PC-9 (cell line): ENCODE results near the gene SYNGAP1. TPM values are rescaled to one million over a fixed set of nuclear protein-coding genes. Genes with fewer than 3 reads are reported as not detected.

Experiments
- BruUV-seq: library from RNA; stranded (reverse); fragments of 400-500 nt; replicated peaks from 2 replicates; lab custom pipeline; 2021; lab: Mats Ljungman, UMichigan
- CTCF ChIA-PET: fragments of 300-600 bp; sonication (Branson Sonifier 250); formaldehyde crosslinking; loops from one replicate; lab custom pipeline; 2022; ENCODE audit warnings: antibody characterized with exemption; lab: Charles Lee
- POLR2A ChIA-PET: fragments of 300-600 bp; sonication (Branson Sonifier 250); formaldehyde crosslinking; loops from one replicate; lab custom pipeline; 2022; ENCODE audit warnings: antibody characterized with exemption; ENCODE audit not compliant: unreplicated experiment; lab: Charles Lee
- DNase-seq, 2 experiments: peaks; one replicate each; pipeline versions ENCODE4 v3.0.0 to v3.0.0-alpha.2; 2015 to 2022; ENCODE audit warnings: mixed read lengths in 1 of 2
- H2AFZ ChIP-seq: fragments of 200-600 bp; sonication (generic); 2 replicates; pipeline ENCODE4 v1.8.1; 2017; ENCODE audit warnings: antibody characterized with exemption
- H3F3A ChIP-seq: fragments of 200-600 bp; sonication (generic); 2 replicates; pipeline ENCODE4 v1.8.1; 2017; ENCODE audit warnings: antibody characterized with exemption, mild to moderate bottlenecking, low read depth; ENCODE audit not compliant: insufficient read depth
- H3K27ac ChIP-seq: fragments of 200-600 bp; sonication (generic); 2 replicates; pipeline ENCODE4 v1.6.1; 2016; ENCODE audit warnings: mixed run types
- H3K27me3 ChIP-seq: fragments of 200-600 bp; sonication (generic); 2 replicates; pipeline ENCODE4 v1.6.1; 2016; ENCODE audit warnings: low read depth, mixed run types; ENCODE audit not compliant: insufficient read depth
- H3K36me3 ChIP-seq: fragments of 200-600 bp; sonication (generic); 2 replicates; pipeline ENCODE4 v1.6.1; 2016; ENCODE audit warnings: low read depth, mixed run types
- H3K4me1 ChIP-seq: fragments of 200-600 bp; sonication (generic); replicated peaks from 2 replicates; pipeline ENCODE4 v1.6.1; 2016; ENCODE audit warnings: mixed run types; ENCODE audit not compliant: insufficient read depth
- H3K4me2 ChIP-seq: fragments of 200-600 bp; sonication (generic); 2 replicates; pipeline ENCODE4 v1.6.1; 2017; ENCODE audit warnings: mixed run types
- H3K4me3 ChIP-seq: fragments of 200-600 bp; sonication (generic); 2 replicates; pipeline ENCODE4 v1.6.1; 2016; ENCODE audit warnings: mixed run types
- H3K79me2 ChIP-seq: fragments of 200-600 bp; sonication (generic); 2 replicates; pipeline ENCODE4 v1.6.1; 2017; ENCODE audit warnings: low read depth, mixed run types
- H3K9me2 ChIP-seq: fragments of 200-600 bp; sonication (generic); 2 replicates; pipeline ENCODE4 v1.8.1; 2017; ENCODE audit warnings: mild to moderate bottlenecking; ENCODE audit not compliant: insufficient read depth
- H3K9me3 ChIP-seq: fragments of 200-600 bp; sonication (generic); 2 replicates; pipeline ENCODE4 v1.8.1; 2016; ENCODE audit warnings: low read depth; ENCODE audit not compliant: insufficient read depth
- H4K20me1 ChIP-seq: fragments of 200-600 bp; sonication (generic); 2 replicates; pipeline ENCODE4 v1.8.1; 2017; ENCODE audit not compliant: insufficient read depth
- EZH2 ChIP-seq: fragments of 200-600 bp; sonication (generic); IDR thresholded peaks from 2 replicates; pipeline ENCODE4 v1.8.0; 2017; ENCODE audit warnings: antibody characterized with exemption, low read depth
- intact Hi-C: fragments of 100-400 bp; cut with micrococcal nuclease; formaldehyde crosslinking; loops from one replicate; pipeline ENCODE4 v1.10.0; 2022; ENCODE audit not compliant: unreplicated experiment
- total RNA-seq: library from RNA; stranded (reverse); gene quantifications from 2 replicates; pipeline ENCODE4 v1.2.3, GENCODE V29; 2021
- TF ChIP-seq, protein P1 (sequence below): fragments of 200-600 bp; sonication (generic); conservative IDR thresholded peaks from 2 replicates; pipeline ENCODE4 v1.6.1; 2017; ENCODE audit warnings: mixed run types, antibody characterized with exemption, mild to moderate bottlenecking, moderate library complexity

The SYNGAP1 gene
- total RNA-seq, 1 experiment from 2014 or later = 17.7 TPM

- Histone ChIP-seq H2AFZ (no peak overlapping the region), H3F3A (no peaks in the 10 kb centered on the region), H4K20me1 (no peaks in the 10 kb centered on the region), H3K27me3 (no peaks in the 10 kb centered on the region), H3K27ac (no peak overlapping the region), H3K36me3 (no peaks in the 10 kb centered on the region), H3K9me2 (no peaks in the 10 kb centered on the region), H3K4me1 (peaks cover 6% of the 10 kb centered on the region), H3K4me2 (no peak overlapping the region), H3K79me2 (peaks cover 19% of the 10 kb centered on the region), H3K4me3 (no peak overlapping the region), H3K9me3 (no peaks in the 10 kb centered on the region)
- intact Hi-C loops = loop anchor here (5.0 kb wide), 1 partner anchor 39 kb away; the partner anchor contains the start of gene PHF1
- ChIA-PET CTCF (no interaction called here), POLR2A (no interaction called here)
- BruUV-seq = no TSS peak
- TF ChIP-seq, protein P1, sequence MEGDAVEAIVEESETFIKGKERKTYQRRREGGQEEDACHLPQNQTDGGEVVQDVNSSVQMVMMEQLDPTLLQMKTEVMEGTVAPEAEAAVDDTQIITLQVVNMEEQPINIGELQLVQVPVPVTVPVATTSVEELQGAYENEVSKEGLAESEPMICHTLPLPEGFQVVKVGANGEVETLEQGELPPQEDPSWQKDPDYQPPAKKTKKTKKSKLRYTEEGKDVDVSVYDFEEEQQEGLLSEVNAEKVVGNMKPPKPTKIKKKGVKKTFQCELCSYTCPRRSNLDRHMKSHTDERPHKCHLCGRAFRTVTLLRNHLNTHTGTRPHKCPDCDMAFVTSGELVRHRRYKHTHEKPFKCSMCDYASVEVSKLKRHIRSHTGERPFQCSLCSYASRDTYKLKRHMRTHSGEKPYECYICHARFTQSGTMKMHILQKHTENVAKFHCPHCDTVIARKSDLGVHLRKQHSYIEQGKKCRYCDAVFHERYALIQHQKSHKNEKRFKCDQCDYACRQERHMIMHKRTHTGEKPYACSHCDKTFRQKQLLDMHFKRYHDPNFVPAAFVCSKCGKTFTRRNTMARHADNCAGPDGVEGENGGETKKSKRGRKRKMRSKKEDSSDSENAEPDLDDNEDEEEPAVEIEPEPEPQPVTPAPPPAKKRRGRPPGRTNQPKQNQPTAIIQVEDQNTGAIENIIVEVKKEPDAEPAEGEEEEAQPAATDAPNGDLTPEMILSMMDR = no peak
- TF ChIP-seq EZH2 = no peak
- DNase-seq = no peak
Observed at GRCh38 chr6:33451606-33452005, 31.7 kb downstream of the SYNGAP1 start.

DNA sequence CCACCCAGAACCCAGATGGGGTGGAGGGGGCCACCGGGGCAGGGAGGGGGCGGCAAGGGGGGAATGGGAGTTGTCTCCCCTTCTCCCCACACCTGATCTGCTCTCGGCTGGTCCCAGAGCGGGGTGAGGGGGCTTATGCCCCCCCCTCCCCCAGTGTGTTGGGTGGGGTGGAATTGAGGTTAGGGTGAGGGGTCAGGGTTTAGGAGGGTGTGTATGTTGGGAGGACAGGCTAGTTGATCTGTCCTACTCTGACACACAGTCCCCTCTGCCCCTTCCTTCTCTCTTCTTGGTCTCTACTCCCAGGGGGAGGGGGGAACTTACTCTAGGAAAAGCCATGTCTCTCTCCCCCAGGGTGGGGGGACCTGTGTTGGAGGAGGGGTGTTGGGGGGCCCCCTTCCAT, 32.6 kb downstream of the SYNGAP1 start:
- H3K9me2 ChIP-seq = no peaks in the 10 kb centered on the region
- no peaks in the 10 kb centered on the region for H3K27me3 ChIP-seq
- intact Hi-C loops = loop anchor here (5.0 kb wide), 1 partner anchor 40 kb away; the partner anchor contains the start of gene PHF1
- no peaks in the 10 kb centered on the region for H3F3A ChIP-seq
- DNase-seq = no peak
- H3K4me2 ChIP-seq = no peak overlapping the region; the same call in 1 of the 2 replicates
- no peak overlapping the region for H3K4me3 ChIP-seq
- BruUV-seq = no TSS peak
- H4K20me1 ChIP-seq = no peaks in the 10 kb centered on the region
- TF ChIP-seq, protein P1 = no peak
- TF ChIP-seq EZH2 = no peak
- ChIA-PET CTCF (interaction anchor here (0.6 kb wide), 1 partner anchor 135 kb away, joined by 8 read pairs; no protein-coding TSS in a partner anchor), POLR2A (interaction anchor here (0.5 kb wide), 1 partner anchor 1941 kb away, joined by 12 read pairs; no protein-coding TSS in a partner anchor)
- peaks cover 6% of the 10 kb centered on the region for H3K4me1 ChIP-seq
- no peak overlapping the region for H2AFZ ChIP-seq
- H3K36me3 ChIP-seq = no peaks in the 10 kb centered on the region
- H3K79me2 ChIP-seq = peaks cover 19% of the 10 kb centered on the region
- H3K9me3 ChIP-seq = no peaks in the 10 kb centered on the region
- H3K27ac ChIP-seq = no peak overlapping the region

GRCh38 chr6:33453393-33454008, 33.6 kb downstream of the SYNGAP1 start:
- H2AFZ ChIP-seq = peak overlapping the region; percentile 94
- H3K27ac ChIP-seq = no peak overlapping the region
- CTCF ChIA-PET = interaction anchor here (0.6 kb wide), 1 partner anchor 87 kb away, joined by 3 read pairs; no protein-coding TSS in a partner anchor

More at GRCh38 chr6:33453393-33454008, 33.6 kb downstream of the SYNGAP1 start:
- peak overlapping the region; percentile 85 for H3K4me2 ChIP-seq
- no peaks in the 10 kb centered on the region for H3F3A ChIP-seq
- POLR2A ChIA-PET = interaction anchor here (0.6 kb wide), 1 partner anchor 151 kb away, joined by 4 read pairs; no protein-coding TSS in a partner anchor
- DNase-seq = no peak
- no peaks in the 10 kb centered on the region for H3K27me3 ChIP-seq
- H3K4me1 ChIP-seq = peaks cover 6% of the 10 kb centered on the region
- H3K36me3 ChIP-seq = no peaks in the 10 kb centered on the region
- peak overlapping the region; percentile 95 for H3K4me3 ChIP-seq
- H4K20me1 ChIP-seq = no peaks in the 10 kb centered on the region
- H3K9me3 ChIP-seq = no peaks in the 10 kb centered on the region
- intact Hi-C loops = loop anchor here (1.0 to 5.0 kb wide), 3 partner anchors 27 to 118 kb away; partner anchors contain the start of gene PHF1
- no peak for TF ChIP-seq EZH2
- TF ChIP-seq, protein P1 = no peak
- BruUV-seq = no TSS peak
- no peaks in the 10 kb centered on the region for H3K9me2 ChIP-seq
- peaks cover 19% of the 10 kb centered on the region for H3K79me2 ChIP-seq
